Omental fat pad (tissue), 4 donors: Measurements from ENCODE around the gene TNS1. TPM values are rescaled to one million over a fixed set of nuclear protein-coding genes. Genes with fewer than 3 reads are reported as not detected.

Experiments used
- ATAC-seq: fragments of 150-250 bp; one replicate; pipeline ENCODE4 v1.9.1; 2016; ENCODE audit warnings: mild to moderate bottlenecking, moderate library complexity; ENCODE audit not compliant: low FRiP score
- DNase-seq: peaks from one replicate; pipeline ENCODE4 v3.0.0-alpha.2; 2019; ENCODE audit warnings: low spot score
- CTCF ChIP-seq, 3 donors: fragments of 450-650 bp; IDR thresholded peaks; one replicate each; pipeline ENCODE4 v1.5.1; 2016 to 2017; ENCODE audit warnings: antibody characterized with exemption in 3 of 3, mild to moderate bottlenecking in 3 of 3, moderate library complexity in 2 of 3
- total RNA-seq, 4 donors: library from RNA; depleted of rRNA; stranded (reverse); fragments of >200 nt; gene quantifications; one replicate each; pipeline ENCODE4 v1.1.0, GENCODE V29; 2016

Gene TNS1
- total RNA-seq, 4 donors from 2014 or later, result 135 to 453 (median 361) TPM

GRCh38 chr2:217923007-217923686 lies 79.6 kb downstream of the TNS1 start:
- no peak for DNase-seq
- no peak for TF ChIP-seq CTCF (IDR thresholded peaks at IDR 0.05)
- no peak for ATAC-seq

- ATAC-seq (no peak), DNase-seq (no peak)
- no peak for TF ChIP-seq CTCF (IDR thresholded peaks at IDR 0.05)
Measured at GRCh38 chr2:217922101-217923006, 80.4 kb downstream of the TNS1 start.

DNA sequence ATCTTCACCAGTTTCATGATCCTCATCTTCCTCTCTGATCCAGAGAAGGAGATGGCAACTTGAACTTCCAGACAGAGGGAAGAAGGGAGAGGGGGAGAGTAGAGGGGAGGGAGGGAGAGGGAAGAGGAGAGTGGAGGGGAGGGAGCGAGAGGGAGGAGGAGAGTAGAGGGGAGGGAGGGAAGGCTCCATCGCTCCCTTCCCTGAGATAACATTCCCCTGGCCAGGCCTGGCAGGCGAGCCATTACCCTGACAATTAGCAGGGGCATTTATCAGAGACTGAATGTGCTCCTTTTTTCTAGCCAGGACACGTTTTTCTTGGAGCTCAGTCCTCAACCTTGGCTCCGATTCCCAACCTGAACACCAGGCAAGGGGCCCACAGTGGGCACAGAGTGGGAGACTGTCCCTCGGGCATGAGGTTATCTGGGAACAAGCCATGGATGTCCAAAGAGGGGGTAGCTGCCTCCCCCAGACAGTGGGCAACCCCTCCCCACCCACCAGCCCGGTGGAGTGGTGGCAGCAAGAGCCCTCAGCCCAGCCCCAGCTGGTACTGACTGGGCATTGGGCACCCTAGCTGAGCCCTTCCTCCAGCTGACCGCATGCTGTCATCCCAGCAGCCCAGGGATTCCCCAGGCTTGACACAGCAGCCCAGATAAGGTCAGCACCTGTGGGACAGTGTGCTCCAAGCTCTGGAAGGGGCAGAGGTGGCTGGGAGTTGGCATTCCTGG lies 81.8 kb downstream of the TNS1 start:
- TF ChIP-seq CTCF (IDR thresholded peaks at IDR 0.05), result no peak
- DNase-seq, result no peak
- ATAC-seq, result peak; percentile 34

GRCh38 chr2:217919781-217920351 lies 82.9 kb downstream of the TNS1 start:
- DNase-seq (no peak), ATAC-seq (no peak)
- TF ChIP-seq CTCF (IDR thresholded peaks at IDR 0.05), result no peak

- no peak for ATAC-seq
- TF ChIP-seq CTCF (IDR thresholded peaks at IDR 0.05), result no peak
Measured at GRCh38 chr2:217919204-217919603, 83.6 kb downstream of the TNS1 start.

DNA sequence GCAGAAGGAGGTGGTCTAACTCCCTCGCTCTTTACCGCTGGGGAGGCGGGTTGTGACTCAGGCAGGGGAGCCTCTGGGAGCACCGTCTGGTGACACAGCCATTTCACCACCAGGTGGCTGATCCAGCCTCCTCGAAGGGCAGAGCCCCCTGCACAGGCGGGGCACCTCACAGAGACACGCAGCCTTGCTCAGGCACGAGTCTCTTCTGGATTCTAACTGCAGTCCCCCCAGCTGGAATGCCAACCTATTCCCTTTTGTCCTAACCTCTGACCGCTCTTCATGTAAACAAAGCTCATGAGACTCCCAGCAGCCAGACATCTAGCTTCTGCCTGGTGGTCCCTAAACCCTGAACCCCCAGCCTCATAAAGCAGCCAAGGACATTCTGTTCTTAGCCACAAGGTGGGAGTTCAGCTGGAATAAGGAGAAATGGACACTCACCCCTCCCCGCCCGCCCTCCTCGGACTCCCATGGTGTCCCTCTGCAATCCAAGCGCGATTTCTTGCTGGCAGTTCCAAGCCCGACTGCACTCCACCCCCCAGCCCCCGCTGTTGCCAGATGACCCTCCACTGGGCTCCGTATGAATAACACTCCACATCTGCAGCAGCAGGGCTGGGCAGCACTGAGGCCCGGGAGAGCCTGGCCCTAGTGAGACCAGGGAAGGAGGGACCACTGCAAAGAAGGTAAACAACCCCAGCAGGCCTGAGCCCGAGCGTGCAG lies 84.3 kb downstream of the TNS1 start:
- TF ChIP-seq CTCF (IDR thresholded peaks at IDR 0.05), result no peak
- ATAC-seq, result no peak
- DNase-seq, result no peak

More at GRCh38 chr2:217919204-217919603, 83.6 kb downstream of the TNS1 start:
- DNase-seq, result no peak
